CD1c-positive myeloid dendritic cell (primary cell): ENCODE measurements around the gene CDH9.

Experiments
- DNase-seq: peaks from one replicate; pipeline ENCODE4 v3.0.0-alpha.2; 2016; ENCODE audit errors: extremely low spot score

The CDH9 gene, protein sequence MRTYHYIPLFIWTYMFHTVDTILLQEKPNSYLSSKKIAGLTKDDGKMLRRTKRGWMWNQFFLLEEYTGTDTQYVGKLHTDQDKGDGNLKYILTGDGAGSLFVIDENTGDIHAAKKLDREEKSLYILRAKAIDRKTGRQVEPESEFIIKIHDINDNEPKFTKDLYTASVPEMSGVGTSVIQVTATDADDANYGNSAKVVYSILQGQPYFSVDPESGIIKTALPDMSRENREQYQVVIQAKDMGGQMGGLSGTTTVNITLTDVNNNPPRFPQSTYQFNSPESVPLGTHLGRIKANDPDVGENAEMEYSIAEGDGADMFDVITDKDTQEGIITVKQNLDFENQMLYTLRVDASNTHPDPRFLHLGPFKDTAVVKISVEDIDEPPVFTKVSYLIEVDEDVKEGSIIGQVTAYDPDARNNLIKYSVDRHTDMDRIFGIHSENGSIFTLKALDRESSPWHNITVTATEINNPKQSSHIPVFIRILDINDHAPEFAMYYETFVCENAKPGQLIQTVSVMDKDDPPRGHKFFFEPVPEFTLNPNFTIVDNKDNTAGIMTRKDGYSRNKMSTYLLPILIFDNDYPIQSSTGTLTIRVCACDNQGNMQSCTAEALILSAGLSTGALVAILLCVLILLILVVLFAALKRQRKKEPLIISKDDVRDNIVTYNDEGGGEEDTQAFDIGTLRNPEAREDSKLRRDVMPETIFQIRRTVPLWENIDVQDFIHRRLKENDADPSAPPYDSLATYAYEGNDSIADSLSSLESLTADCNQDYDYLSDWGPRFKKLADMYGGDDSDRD

GRCh38 chr5:27038476-27038875, at the start of gene CDH9:
CDH9 (minus strand) TSS chr5:27038586; CDS start chr5:26988333, 50,253 bp downstream.
- DNase-seq = no peak

DNA sequence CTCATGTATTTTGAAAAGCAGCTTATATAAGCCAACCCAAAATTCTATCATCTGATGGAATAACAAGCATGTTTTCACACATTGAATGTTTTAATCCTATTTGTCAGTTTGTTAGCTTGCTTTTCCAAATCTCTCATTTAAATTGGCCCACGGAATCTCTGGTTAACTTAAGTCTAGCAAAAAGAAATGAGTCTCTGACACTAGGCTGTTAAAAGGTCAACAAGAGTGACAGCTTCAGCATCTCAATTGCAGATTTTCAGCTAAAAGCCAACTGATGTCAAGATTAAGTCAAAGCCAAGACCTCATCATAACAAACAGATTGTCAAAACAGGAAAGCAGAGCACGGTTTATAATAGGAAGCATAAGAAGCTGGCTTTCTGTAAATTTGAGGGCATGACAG, 49.4 kb upstream of the CDH9 start:
- DNase-seq = no peak

DNA sequence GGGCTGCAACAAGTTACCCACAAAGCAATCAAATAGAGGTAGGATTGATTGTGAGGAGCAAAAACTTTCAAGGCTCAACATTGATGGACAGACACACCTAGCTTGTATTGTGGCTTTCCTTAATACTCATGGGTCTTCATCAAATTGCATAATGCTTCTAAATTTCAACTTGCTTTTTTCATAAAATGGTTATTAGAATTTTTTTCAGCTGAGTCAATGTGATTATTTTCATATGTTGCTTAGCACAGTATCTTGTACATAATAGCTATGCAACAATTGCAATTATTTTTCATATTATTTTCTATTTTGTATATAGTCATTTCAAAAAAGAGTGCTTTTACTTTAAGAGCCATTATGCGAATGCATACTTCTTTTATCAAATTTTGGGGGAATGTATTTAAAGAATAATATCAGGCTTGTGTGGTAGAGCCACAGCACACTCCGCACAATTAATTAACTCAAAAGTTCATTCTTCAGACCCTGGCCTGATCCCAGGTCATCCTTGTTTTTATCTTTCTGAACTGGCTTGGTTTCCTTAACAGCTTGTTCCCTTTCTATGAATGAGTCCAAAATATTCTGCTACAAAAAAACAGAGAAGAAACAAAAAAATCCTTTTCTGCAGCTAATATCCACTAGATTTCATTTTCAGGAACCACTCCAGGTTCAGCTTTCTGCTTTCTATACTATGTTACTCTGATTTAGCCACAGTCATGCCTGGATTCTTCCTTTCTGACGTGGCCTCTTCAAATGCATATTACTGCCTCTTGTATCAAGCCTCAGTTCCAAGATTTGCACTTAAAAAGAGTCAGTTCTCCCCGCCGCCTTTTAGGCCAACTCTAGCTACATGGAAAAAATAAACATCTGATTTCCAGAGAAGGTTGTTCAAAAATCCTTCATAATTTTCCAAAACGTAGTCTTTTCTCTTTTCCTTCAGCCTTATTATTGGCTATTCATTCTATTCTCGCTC, 45.3 kb upstream of the CDH9 start:
- DNase-seq = no peak

GRCh38 chr5:27080147-27080546, 41.8 kb upstream of the CDH9 start:
- DNase-seq = no peak

DNA sequence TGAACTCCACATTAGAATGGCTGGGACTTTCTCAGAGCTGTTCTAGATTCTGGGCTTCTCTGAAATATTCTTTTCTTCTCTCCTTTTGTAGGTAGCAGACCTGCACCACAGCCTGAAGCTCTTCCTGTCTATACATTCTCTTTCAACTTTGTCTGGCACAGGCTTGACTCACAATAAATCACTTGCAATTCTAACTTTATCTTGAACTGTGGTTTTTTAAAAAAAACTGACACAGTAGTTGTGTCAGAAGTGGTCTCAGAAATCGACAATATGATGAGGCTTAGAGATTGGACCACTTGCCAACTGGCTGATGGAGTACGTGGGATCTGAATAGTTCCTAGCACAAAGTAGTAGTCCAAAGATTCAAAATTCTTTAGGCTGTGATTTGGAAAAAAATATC, 24.1 kb upstream of the CDH9 start:
- DNase-seq = no peak

GRCh38 chr5:27048510-27048909, 10.1 kb upstream of the CDH9 start:
- no peak for DNase-seq

GRCh38 chr5:27041372-27041771, 3.0 kb upstream of the CDH9 start:
- no peak for DNase-seq

DNA sequence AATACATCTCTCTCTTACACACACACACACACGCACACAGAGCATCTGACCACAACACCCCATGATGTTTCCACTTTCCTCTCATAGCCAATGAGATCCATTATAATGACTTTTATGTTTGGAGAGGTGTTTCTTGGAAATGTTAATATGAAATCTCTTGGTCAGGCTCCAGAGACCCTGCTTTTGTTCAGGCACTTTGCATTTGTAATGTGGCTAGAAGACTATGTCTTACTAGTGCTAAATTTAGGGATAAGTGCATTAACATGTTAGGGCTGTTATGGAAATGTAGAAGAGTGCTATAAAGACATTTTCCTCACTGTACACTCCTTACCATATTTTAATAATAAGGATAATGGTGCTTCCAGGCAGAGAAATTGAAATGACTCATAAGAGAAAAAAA, 3.8 kb downstream of the CDH9 start:
- DNase-seq = no peak

GRCh38 chr5:27026801-27027200, 11.6 kb downstream of the CDH9 start:
- DNase-seq = no peak

DNA sequence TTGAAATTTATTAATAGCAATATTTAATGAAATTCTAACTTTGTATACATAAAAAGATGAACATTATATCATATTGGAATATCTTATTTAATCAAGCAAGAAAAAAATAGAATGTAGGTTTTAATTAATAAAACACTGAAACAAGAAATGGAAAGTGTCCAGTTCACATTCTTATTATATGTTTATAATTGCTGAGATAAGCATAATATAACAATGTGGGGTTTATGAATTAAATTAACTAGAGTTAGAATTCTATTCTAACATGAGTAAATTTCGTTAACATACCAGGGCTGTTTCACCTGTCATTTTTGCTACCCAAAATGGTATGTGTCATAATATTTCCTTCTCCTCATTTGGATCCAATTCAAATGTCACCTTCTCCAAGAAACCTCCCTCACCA, 12.3 kb downstream of the CDH9 start:
- DNase-seq = no peak

DNA sequence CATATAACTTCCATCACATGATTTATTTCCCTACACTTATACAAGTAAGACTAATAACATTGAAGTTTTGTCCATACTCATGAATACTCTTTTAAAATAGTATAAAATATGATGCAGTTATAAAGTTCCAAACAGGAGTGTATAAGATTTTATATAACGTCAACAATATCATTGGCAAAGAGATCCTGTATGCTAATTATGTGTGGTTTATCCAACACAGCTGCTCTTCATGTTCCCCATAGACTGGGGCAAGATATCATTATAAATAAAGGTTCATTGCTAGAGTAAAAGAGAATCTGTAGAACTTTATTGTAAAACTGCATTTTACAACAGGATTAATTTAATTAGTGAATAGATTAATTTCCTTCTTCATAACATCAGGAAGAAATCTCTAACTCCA, 16.9 kb downstream of the CDH9 start:
- DNase-seq = no peak

DNA sequence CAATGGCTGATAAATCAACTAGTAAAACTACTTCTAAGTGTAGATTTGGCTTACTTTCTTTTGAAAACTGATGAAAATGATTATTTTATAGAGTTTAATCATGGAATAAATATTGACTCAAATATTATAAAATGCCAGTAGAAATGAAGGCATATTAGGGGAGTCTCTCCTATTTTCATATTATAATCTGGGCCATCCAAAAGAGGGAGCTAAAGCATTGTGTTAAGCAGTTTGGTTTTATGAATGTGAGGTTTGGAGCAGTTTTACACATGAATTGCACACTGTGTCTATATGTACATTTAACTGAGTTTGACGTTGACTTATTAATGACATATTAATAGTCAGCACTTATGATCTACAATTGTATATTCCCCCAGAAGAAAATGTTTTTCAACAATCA, 17.4 kb downstream of the CDH9 start:
- DNase-seq = no peak

DNA sequence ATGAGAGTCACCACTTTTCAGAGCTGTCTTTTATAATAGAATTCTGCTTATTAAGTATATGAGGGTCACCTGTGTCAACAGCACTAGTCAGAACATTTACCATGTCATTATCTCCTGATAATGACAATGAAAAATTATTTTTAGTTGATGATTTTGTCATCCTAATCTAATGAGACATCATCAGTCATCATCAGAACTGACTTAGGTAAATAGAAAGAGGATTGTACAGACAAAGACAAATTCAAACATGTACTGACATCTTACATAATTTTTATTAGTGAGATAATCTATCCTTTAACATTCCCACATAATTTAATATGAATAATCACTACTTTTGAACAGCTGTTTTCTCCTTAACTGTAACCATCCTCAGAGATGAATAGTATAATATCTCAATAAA, 22.6 kb downstream of the CDH9 start:
- no peak for DNase-seq

GRCh38 chr5:27011274-27011673, 27.1 kb downstream of the CDH9 start:
- DNase-seq = no peak

DNA sequence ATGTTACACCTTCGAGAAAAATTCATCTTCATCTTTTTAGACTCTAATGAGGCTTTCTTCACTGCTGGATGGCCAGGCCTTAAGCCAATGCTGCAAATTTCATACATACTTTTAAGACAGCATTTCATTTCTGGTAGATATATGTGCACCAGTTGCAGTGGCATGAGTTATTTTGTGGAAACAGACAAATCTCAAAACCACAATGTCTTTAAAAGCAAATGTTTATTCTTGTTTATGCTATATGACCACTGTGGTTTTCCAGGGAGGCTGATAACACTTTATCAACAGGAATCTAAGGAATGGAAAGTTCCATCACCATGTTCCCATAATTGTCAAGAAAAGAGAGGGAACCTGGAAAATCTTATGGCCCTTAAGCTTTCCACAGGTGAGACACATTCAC, 27.7 kb downstream of the CDH9 start:
- DNase-seq = no peak

DNA sequence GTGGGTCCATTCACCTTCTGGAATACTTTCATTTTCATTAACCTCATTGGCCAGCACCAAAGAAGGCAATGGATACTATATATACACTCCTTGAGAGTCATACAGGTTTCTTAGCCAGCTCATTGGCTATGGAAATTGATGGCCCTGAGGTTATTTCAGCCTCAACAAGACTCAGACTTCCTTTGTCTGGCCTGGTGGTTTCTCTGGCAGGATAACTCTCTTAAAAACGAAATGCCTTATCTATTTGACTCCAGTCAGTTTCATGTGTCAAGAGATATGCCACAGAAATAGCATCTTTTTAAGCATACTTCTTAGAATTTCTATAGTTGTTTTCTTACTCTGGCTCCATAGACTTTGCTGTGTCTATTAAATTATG, 28.9 kb downstream of the CDH9 start:
- no peak for DNase-seq

- DNase-seq = no peak
These were observed 29.5 kb downstream of the CDH9 start for GRCh38 chr5:27008604-27009539.

DNA sequence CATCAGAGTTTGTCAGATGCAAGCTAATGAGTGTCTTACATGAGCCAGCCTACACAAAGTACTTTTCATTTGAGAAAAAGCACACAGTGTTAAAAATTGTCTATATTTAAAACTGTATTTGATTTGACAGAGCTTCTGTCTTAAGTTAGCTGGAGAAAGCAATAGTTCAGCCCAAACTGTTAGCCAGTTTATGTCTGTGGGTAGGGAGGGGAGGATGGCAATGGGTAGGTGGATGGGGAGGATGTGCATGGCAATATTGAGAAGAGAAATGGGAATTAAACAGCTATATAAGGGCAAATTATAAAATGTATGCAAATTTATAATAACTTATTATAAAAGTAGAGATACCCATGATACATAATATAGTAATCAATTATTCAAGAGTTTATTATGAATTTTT, 31.3 kb downstream of the CDH9 start:
- no peak for DNase-seq

DNA sequence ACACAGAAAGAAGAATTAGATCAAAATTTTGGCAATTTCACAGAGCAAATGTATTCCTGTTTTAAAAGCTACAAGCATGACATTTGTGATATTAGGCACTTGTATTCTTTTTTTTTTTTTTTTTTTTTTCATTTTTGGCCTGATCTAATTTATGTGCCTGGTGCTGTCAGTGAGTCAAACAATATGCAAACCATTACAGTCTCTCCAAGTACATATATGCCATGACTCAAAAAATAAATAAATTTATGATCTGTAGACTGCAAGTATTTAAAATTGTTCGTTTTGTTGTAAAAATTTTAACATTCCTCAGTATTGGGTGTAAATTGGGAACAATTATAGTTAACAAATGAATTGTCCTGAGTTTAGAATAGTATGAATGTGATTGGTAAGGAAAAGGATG, 51.4 kb downstream of the CDH9 start:
- DNase-seq = no peak

- no peak for DNase-seq
These were observed 56.6 kb downstream of the CDH9 start for GRCh38 chr5:26981750-26982149.

DNA sequence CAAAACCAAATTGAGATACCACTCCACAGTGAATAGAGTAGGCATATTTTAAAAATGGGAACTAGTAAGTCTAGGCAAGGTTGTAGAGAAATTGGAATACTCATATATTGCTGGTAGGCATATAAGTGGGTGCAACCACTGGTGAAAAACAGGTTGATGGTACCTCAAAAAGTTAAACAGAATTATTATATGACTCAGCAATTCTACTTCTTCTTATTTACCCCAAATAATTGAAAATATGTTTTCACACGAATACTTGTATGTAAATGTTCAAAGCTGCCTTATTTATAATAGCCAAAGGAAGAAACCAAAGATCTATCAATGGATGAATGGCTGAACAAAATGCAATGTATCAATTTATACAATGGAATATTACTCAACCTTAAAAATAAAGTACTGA, 79.1 kb downstream of the CDH9 start:
- DNase-seq = no peak
